ENCODE data around the gene KDM4C.
A peak's percentile ranks its signal among the peaks of the same experiment; 100 is the strongest.

- TF ChIP-seq CTCF (IDR thresholded peaks at IDR 0.05) = no peak
- TF ChIP-seq EZH2 (IDR thresholded peaks at IDR 0.05) = no peak
- TF ChIP-seq EZH2phosphoT487 (IDR thresholded peaks at IDR 0.05) = peak; percentile 30
Measured at GRCh38 chr9:6758248-6758497, 400 bp downstream of the KDM4C start.

All from neural progenitor cell (in vitro differentiated cells).